ENCODE data around the gene OR10T2. TPM values are rescaled to one million over a fixed set of nuclear protein-coding genes. Genes with fewer than 3 reads are reported as not detected.
"Not testable (repeated sequence)": the region's sequence is repeated elsewhere in the genome, so short reads cannot be mapped to it uniquely, and the experiment has no call there.

Gene OR10T2
- total RNA-seq, 1 donor = under 0.01 TPM

- no peak for DNase-seq (ENCODE audit: low read depth in 2 of 3, low spot score in 2 of 3)
Observed at GRCh38 chr1:158357441-158357840, 41.8 kb downstream of the OR10T2 start.

GRCh38 chr1:158356616-158357015, 42.6 kb downstream of the OR10T2 start:
- no peak for DNase-seq (ENCODE audit: low read depth in 2 of 3, low spot score in 2 of 3)

- no peak for DNase-seq (ENCODE audit: low read depth in 2 of 3, low spot score in 2 of 3)
Observed at GRCh38 chr1:158355773-158356285, 43.4 kb downstream of the OR10T2 start.

GRCh38 chr1:158354255-158354654, 45.0 kb downstream of the OR10T2 start:
- no peak for DNase-seq (ENCODE audit: low read depth in 2 of 3, low spot score in 2 of 3)

GRCh38 chr1:158353303-158354075, 45.8 kb downstream of the OR10T2 start, which contains the start of gene CD1E:
Gene CD1E (plus strand): TSS chr1:158353894. CDS start chr1:158353989, 95 bp downstream.
- no peak for DNase-seq (ENCODE audit: low read depth in 2 of 3, low spot score in 2 of 3)

GRCh38 chr1:158348946-158349345, 50.3 kb downstream of the OR10T2 start:
- not testable (repeated sequence) for DNase-seq (ENCODE audit: low read depth in 2 of 3, low spot score in 2 of 3)

Other genes starting within 250 kb of the OR10T2 start
- 0.54 TPM for gene CD1D, start 218.6 kb downstream of the OR10T2 start, total RNA-seq
- not detected for gene CD1A, start 145.0 kb downstream of the OR10T2 start, total RNA-seq
- gene CD1C, start 109.5 kb downstream of the OR10T2 start, total RNA-seq = 0.27 TPM
- gene CD1B, start 67.9 kb downstream of the OR10T2 start, total RNA-seq = not detected
- not detected for gene CD1E, start 45.6 kb downstream of the OR10T2 start, total RNA-seq
- gene OR10K2, start 26.8 kb upstream of the OR10T2 start, total RNA-seq = not detected
- gene OR10K1, start 62.4 kb upstream of the OR10T2 start, total RNA-seq = not detected
- not detected for gene OR10R2, start 72.8 kb upstream of the OR10T2 start, total RNA-seq
- under 0.01 TPM for gene OR6Y1, start 154.9 kb upstream of the OR10T2 start, total RNA-seq
- not detected for gene OR6P1, start 171.1 kb upstream of the OR10T2 start, total RNA-seq
- gene OR10X1, start 180.4 kb upstream of the OR10T2 start, total RNA-seq = not detected
- under 0.01 TPM for gene OR10Z1, start 205.8 kb upstream of the OR10T2 start, total RNA-seq

All from hematopoietic multipotent progenitor cell (in vitro differentiated cells).